SU-DHL-6 (cell line): Measurements from ENCODE around the gene EXOC2.

Experiments
- CTCF ChIP-seq: fragments of 200-600 bp; sonication (generic); IDR thresholded peaks from one replicate; pipeline ENCODE4 v1.5.1; 2017; ENCODE audit warnings: antibody characterized with exemption, mild to moderate bottlenecking, low read length, moderate library complexity; ENCODE audit not compliant: insufficient read depth, poor library complexity, severe bottlenecking
- EZH2phosphoT487 ChIP-seq: fragments of 200-600 bp; sonication (generic), shearing (Covaris generic); conservative IDR thresholded peaks from 2 replicates; pipeline ENCODE4 v1.6.1; 2018; ENCODE audit warnings: mild to moderate bottlenecking, antibody characterized with exemption, low read length, moderate library complexity, mixed read lengths

- no peak for TF ChIP-seq CTCF
- TF ChIP-seq EZH2phosphoT487 = no peak
These were observed 241.1 kb downstream of the EXOC2 start for GRCh38 chr6:451847-452246.
